ENCODE results near the gene ERAS.

GRCh38 chrX:48814722-48815121, 11.6 kb upstream of the ERAS start:
- TF ChIP-seq EZH2 (IDR thresholded peaks at IDR 0.05) (no peak), POLR2AphosphoS5 (IDR thresholded peaks at IDR 0.05; ENCODE audit: borderline replicate concordance, low read depth, low read length) (no peak)

Measured in SK-N-MC (cell line).